H1 (cell line): ENCODE data around the gene RTN4RL1. TPM values are rescaled to one million over a fixed set of nuclear protein-coding genes. Genes with fewer than 3 reads are reported as not detected.

Source experiments
- CBX5 ChIP-seq: fragments of 300-800, 300-1000 bp; sonication (generic); IDR thresholded peaks from 2 replicates; pipeline ENCODE4 v1.7.1; 2016; ENCODE audit warnings: antibody characterized with exemption, low read length, low read depth
- polyA plus RNA-seq, 7 experiments: library from polyadenylated mRNA; depleted of rRNA in 3 of 7; stranded (reverse) in 5 of 7; unstranded in 2 of 7; fragments of >200 nt in 5 of 7; fragments of 200-250 nt in 2 of 7; gene quantifications; 1 replicate in 5 of 7; 2 replicates in 1 of 7; 4 replicates in 1 of 7; pipeline versions ENCODE4 v1.2.1 to v1.2.3, GENCODE V29; 2011 to 2013; ENCODE audit warnings: missing spikeins in 2 of 7, mixed read lengths in 2 of 7
- total RNA-seq: library from RNA; stranded (reverse); fragmentation: NEBNext Ultra II Directional; extraction: Animal tissue kit (Norgen Biotek cat#: 25700); gene quantifications from 2 replicates; pipeline ENCODE4 v1.2.1, GENCODE V29; 2021
- TF ChIP-seq, protein P1 (sequence below): fragments of 300-600 bp; sonication (generic); IDR thresholded peaks from 2 replicates; pipeline ENCODE4 v1.7.1; 2012; ENCODE audit warnings: low read length, moderate library complexity, mild to moderate bottlenecking, inconsistent platforms; ENCODE audit not compliant: insufficient replicate concordance
- TF ChIP-seq, protein P2 (sequence below): IDR thresholded peaks from 2 replicates; pipeline ENCODE4 v1.6.1; 2012; ENCODE audit warnings: inconsistent platforms

The RTN4RL1 gene
- total and polyA plus RNA-seq, 2 of the 8 experiments (the other 6 are each of a cell fraction or from before 2014, with no cell fraction given): 0.09 TPM; not detected in 1

GRCh38 chr17:1933875-1934715 lies 91.0 kb downstream of the RTN4RL1 start (continued):
- TF ChIP-seq, protein P1, sequence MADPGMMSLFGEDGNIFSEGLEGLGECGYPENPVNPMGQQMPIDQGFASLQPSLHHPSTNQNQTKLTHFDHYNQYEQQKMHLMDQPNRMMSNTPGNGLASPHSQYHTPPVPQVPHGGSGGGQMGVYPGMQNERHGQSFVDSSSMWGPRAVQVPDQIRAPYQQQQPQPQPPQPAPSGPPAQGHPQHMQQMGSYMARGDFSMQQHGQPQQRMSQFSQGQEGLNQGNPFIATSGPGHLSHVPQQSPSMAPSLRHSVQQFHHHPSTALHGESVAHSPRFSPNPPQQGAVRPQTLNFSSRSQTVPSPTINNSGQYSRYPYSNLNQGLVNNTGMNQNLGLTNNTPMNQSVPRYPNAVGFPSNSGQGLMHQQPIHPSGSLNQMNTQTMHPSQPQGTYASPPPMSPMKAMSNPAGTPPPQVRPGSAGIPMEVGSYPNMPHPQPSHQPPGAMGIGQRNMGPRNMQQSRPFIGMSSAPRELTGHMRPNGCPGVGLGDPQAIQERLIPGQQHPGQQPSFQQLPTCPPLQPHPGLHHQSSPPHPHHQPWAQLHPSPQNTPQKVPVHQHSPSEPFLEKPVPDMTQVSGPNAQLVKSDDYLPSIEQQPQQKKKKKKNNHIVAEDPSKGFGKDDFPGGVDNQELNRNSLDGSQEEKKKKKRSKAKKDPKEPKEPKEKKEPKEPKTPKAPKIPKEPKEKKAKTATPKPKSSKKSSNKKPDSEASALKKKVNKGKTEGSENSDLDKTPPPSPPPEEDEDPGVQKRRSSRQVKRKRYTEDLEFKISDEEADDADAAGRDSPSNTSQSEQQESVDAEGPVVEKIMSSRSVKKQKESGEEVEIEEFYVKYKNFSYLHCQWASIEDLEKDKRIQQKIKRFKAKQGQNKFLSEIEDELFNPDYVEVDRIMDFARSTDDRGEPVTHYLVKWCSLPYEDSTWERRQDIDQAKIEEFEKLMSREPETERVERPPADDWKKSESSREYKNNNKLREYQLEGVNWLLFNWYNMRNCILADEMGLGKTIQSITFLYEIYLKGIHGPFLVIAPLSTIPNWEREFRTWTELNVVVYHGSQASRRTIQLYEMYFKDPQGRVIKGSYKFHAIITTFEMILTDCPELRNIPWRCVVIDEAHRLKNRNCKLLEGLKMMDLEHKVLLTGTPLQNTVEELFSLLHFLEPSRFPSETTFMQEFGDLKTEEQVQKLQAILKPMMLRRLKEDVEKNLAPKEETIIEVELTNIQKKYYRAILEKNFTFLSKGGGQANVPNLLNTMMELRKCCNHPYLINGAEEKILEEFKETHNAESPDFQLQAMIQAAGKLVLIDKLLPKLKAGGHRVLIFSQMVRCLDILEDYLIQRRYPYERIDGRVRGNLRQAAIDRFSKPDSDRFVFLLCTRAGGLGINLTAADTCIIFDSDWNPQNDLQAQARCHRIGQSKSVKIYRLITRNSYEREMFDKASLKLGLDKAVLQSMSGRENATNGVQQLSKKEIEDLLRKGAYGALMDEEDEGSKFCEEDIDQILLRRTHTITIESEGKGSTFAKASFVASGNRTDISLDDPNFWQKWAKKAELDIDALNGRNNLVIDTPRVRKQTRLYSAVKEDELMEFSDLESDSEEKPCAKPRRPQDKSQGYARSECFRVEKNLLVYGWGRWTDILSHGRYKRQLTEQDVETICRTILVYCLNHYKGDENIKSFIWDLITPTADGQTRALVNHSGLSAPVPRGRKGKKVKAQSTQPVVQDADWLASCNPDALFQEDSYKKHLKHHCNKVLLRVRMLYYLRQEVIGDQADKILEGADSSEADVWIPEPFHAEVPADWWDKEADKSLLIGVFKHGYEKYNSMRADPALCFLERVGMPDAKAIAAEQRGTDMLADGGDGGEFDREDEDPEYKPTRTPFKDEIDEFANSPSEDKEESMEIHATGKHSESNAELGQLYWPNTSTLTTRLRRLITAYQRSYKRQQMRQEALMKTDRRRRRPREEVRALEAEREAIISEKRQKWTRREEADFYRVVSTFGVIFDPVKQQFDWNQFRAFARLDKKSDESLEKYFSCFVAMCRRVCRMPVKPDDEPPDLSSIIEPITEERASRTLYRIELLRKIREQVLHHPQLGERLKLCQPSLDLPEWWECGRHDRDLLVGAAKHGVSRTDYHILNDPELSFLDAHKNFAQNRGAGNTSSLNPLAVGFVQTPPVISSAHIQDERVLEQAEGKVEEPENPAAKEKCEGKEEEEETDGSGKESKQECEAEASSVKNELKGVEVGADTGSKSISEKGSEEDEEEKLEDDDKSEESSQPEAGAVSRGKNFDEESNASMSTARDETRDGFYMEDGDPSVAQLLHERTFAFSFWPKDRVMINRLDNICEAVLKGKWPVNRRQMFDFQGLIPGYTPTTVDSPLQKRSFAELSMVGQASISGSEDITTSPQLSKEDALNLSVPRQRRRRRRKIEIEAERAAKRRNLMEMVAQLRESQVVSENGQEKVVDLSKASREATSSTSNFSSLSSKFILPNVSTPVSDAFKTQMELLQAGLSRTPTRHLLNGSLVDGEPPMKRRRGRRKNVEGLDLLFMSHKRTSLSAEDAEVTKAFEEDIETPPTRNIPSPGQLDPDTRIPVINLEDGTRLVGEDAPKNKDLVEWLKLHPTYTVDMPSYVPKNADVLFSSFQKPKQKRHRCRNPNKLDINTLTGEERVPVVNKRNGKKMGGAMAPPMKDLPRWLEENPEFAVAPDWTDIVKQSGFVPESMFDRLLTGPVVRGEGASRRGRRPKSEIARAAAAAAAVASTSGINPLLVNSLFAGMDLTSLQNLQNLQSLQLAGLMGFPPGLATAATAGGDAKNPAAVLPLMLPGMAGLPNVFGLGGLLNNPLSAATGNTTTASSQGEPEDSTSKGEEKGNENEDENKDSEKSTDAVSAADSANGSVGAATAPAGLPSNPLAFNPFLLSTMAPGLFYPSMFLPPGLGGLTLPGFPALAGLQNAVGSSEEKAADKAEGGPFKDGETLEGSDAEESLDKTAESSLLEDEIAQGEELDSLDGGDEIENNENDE: no peak
- TF ChIP-seq, protein P2, sequence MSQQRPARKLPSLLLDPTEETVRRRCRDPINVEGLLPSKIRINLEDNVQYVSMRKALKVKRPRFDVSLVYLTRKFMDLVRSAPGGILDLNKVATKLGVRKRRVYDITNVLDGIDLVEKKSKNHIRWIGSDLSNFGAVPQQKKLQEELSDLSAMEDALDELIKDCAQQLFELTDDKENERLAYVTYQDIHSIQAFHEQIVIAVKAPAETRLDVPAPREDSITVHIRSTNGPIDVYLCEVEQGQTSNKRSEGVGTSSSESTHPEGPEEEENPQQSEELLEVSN: no peak
- TF ChIP-seq CBX5: no peak
